Upper lobe of left lung (tissue), 4 donors: ENCODE results near the gene YAE1.

ENCODE experiments used
- POLR2AphosphoS5 ChIP-seq, 2 donors: sonication (generic); formaldehyde crosslinking; IDR thresholded peaks; one replicate each; pipeline ENCODE4 v1.5.1; 2017; ENCODE audit warnings: antibody characterized with exemption in 2 of 2
- TF ChIP-seq, protein P1 (sequence below), 6 experiments: fragments of 450-650 bp in 4 of 6; fragments of 200-600 bp in 2 of 6; sonication (generic) in 2 of 6; IDR thresholded peaks; one replicate each; pipeline ENCODE4 v1.5.1; 2016 to 2019; ENCODE audit warnings: antibody characterized with exemption in 6 of 6

DNA sequence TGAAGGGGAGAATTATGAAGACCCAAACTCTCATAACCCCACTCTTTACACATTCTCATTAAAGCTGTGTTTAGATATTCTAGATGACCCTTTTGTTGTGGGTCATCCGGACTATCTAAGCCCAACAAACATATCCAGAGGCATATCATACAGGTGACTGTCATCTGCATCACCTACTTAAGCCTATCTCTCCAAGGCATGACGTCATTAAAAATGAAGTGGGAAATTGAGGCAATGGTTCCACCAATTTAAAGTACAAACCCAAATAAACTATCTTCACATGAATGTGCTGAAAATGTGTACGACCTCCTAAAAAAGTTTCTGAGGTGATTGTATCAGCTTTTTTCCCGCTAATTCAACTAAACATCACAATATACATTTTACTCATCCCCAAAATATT is 52.7 kb downstream of the YAE1 start:
- TF ChIP-seq, protein P1, sequence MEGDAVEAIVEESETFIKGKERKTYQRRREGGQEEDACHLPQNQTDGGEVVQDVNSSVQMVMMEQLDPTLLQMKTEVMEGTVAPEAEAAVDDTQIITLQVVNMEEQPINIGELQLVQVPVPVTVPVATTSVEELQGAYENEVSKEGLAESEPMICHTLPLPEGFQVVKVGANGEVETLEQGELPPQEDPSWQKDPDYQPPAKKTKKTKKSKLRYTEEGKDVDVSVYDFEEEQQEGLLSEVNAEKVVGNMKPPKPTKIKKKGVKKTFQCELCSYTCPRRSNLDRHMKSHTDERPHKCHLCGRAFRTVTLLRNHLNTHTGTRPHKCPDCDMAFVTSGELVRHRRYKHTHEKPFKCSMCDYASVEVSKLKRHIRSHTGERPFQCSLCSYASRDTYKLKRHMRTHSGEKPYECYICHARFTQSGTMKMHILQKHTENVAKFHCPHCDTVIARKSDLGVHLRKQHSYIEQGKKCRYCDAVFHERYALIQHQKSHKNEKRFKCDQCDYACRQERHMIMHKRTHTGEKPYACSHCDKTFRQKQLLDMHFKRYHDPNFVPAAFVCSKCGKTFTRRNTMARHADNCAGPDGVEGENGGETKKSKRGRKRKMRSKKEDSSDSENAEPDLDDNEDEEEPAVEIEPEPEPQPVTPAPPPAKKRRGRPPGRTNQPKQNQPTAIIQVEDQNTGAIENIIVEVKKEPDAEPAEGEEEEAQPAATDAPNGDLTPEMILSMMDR (IDR thresholded peaks at IDR 0.05) = no peak
- TF ChIP-seq POLR2AphosphoS5 (IDR thresholded peaks at IDR 0.05) = no peak
